Measurements from ENCODE around the gene TAS2R13.
A peak's percentile ranks its signal among the peaks of the same experiment; 100 is the strongest.

The TAS2R13 gene

GRCh38 chr12:10943167-10943566, 33.8 kb upstream of the TAS2R13 start:
- Histone ChIP-seq H4K8ac (ENCODE audit: low read length) (no peak overlapping the region), H3K18ac (ENCODE audit: low read depth in 1 of 2, low read length in 2 of 2) (no peak overlapping the region), H3K27me3 (ENCODE audit: control insufficient read depth in 1 of 2, insufficient read depth in 1 of 2, low read length in 2 of 2) (no peaks in the 10 kb centered on the region), H2BK120ac (ENCODE audit: low read depth, low read length) (no peak overlapping the region), H3K79me1 (replicated peaks; ENCODE audit: low read length, poor library complexity, severe bottlenecking) (peaks cover 3% of the 10 kb centered on the region), H3K9ac (ENCODE audit: low read length) (no peak overlapping the region), H4K91ac (ENCODE audit: low read length) (no peak overlapping the region), H3K36me3 (ENCODE audit: control insufficient read depth in 1 of 2, insufficient read depth in 2 of 2, low read depth in 1 of 2, low read length in 2 of 2) (no peaks in the 10 kb centered on the region), H3K4ac (ENCODE audit: low read depth in 1 of 2, low read length in 2 of 2) (no peak overlapping the region), H2AK5ac (ENCODE audit: low read length, severe bottlenecking) (no peak overlapping the region), H2BK12ac (ENCODE audit: low read length in 2 of 2) (no peak overlapping the region), H3K4me3 (ENCODE audit: insufficient read depth in 1 of 2, low read depth in 1 of 2, low read length in 2 of 2) (no peak overlapping the region), H3K27ac (ENCODE audit: low read length, poor library complexity, severe bottlenecking) (peak overlapping the region; percentile 13), H3K14ac (ENCODE audit: low read length in 2 of 2) (no peak overlapping the region), H2BK15ac (ENCODE audit: low read depth, poor library complexity, severe bottlenecking) (no peak overlapping the region), H3K4me2 (ENCODE audit: low read length, poor library complexity, severe bottlenecking) (no peak overlapping the region), H3K23ac (ENCODE audit: low read length in 2 of 2) (no peak overlapping the region), H3K9me3 (ENCODE audit: control insufficient read depth, low read length) (peaks cover 25% of the 10 kb centered on the region), H3K4me1 (ENCODE audit: control insufficient read depth, insufficient read depth, low read depth, low read length) (peaks cover 6% of the 10 kb centered on the region), H2AFZ (ENCODE audit: low read depth, low read length) (no peak overlapping the region), H2BK5ac (ENCODE audit: low read depth, low read length, poor library complexity, severe bottlenecking) (no peak overlapping the region)
- no peak for DNase-seq
- WGBS, result 98% methylated on average over 2 of the region's 2 CpGs

- Histone ChIP-seq H3K14ac (ENCODE audit: low read length in 2 of 2) (peak overlapping the region in 1 of 2 experiments; percentile 1), H3K27me3 (ENCODE audit: control insufficient read depth in 1 of 2, insufficient read depth in 1 of 2, low read length in 2 of 2) (no peaks in the 10 kb centered on the region), H2BK12ac (ENCODE audit: low read length in 2 of 2) (no peak overlapping the region), H3K4me2 (ENCODE audit: low read length, poor library complexity, severe bottlenecking) (no peak overlapping the region), H2BK15ac (ENCODE audit: low read depth, poor library complexity, severe bottlenecking) (no peak overlapping the region), H2BK120ac (ENCODE audit: low read depth, low read length) (no peak overlapping the region), H3K79me1 (replicated peaks; ENCODE audit: low read length, poor library complexity, severe bottlenecking) (peaks cover 3% of the 10 kb centered on the region), H3K27ac (ENCODE audit: low read length, poor library complexity, severe bottlenecking) (peak overlapping the region; percentile 43), H3K18ac (ENCODE audit: low read depth in 1 of 2, low read length in 2 of 2) (no peak overlapping the region), H2AFZ (ENCODE audit: low read depth, low read length) (no peak overlapping the region), H3K9ac (ENCODE audit: low read length) (no peak overlapping the region), H3K4me3 (ENCODE audit: insufficient read depth in 1 of 2, low read depth in 1 of 2, low read length in 2 of 2) (no peak overlapping the region), H3K9me3 (ENCODE audit: control insufficient read depth, low read length) (peaks cover 14% of the 10 kb centered on the region), H3K4me1 (ENCODE audit: control insufficient read depth, insufficient read depth, low read depth, low read length) (peaks cover 6% of the 10 kb centered on the region), H4K91ac (ENCODE audit: low read length) (no peak overlapping the region), H4K8ac (ENCODE audit: low read length) (no peak overlapping the region), H2AK5ac (ENCODE audit: low read length, severe bottlenecking) (peak overlapping the region; percentile 80), H3K36me3 (ENCODE audit: control insufficient read depth in 1 of 2, insufficient read depth in 2 of 2, low read depth in 1 of 2, low read length in 2 of 2) (no peaks in the 10 kb centered on the region), H3K23ac (ENCODE audit: low read length in 2 of 2) (no peak overlapping the region), H2BK5ac (ENCODE audit: low read depth, low read length, poor library complexity, severe bottlenecking) (no peak overlapping the region), H3K4ac (ENCODE audit: low read depth in 1 of 2, low read length in 2 of 2) (no peak overlapping the region)
- no peak for DNase-seq
- 68% methylated on average over 4 of the region's 4 CpGs for WGBS
These were observed 32.7 kb upstream of the TAS2R13 start for GRCh38 chr12:10941916-10942607.

- Histone ChIP-seq H4K8ac (ENCODE audit: low read length) (no peak overlapping the region), H3K27ac (ENCODE audit: low read length, poor library complexity, severe bottlenecking) (peak overlapping the region; percentile 43), H2AFZ (ENCODE audit: low read depth, low read length) (no peak overlapping the region), H3K18ac (ENCODE audit: low read depth in 1 of 2, low read length in 2 of 2) (no peak overlapping the region), H3K14ac (ENCODE audit: low read length in 2 of 2) (no peak overlapping the region), H3K9ac (ENCODE audit: low read length) (no peak overlapping the region), H2BK5ac (ENCODE audit: low read depth, low read length, poor library complexity, severe bottlenecking) (no peak overlapping the region), H4K91ac (ENCODE audit: low read length) (no peak overlapping the region), H2BK12ac (ENCODE audit: low read length in 2 of 2) (no peak overlapping the region), H3K79me1 (replicated peaks; ENCODE audit: low read length, poor library complexity, severe bottlenecking) (peaks cover 3% of the 10 kb centered on the region), H3K4me3 (ENCODE audit: insufficient read depth in 1 of 2, low read depth in 1 of 2, low read length in 2 of 2) (no peak overlapping the region), H3K4me1 (ENCODE audit: control insufficient read depth, insufficient read depth, low read depth, low read length) (peaks cover 6% of the 10 kb centered on the region), H3K23ac (ENCODE audit: low read length in 2 of 2) (no peak overlapping the region), H3K36me3 (ENCODE audit: control insufficient read depth in 1 of 2, insufficient read depth in 2 of 2, low read depth in 1 of 2, low read length in 2 of 2) (no peaks in the 10 kb centered on the region), H2BK120ac (ENCODE audit: low read depth, low read length) (no peak overlapping the region), H3K9me3 (ENCODE audit: control insufficient read depth, low read length) (peaks cover 7% of the 10 kb centered on the region), H3K27me3 (ENCODE audit: control insufficient read depth in 1 of 2, insufficient read depth in 1 of 2, low read length in 2 of 2) (no peaks in the 10 kb centered on the region), H2BK15ac (ENCODE audit: low read depth, poor library complexity, severe bottlenecking) (no peak overlapping the region), H3K4me2 (ENCODE audit: low read length, poor library complexity, severe bottlenecking) (no peak overlapping the region), H2AK5ac (ENCODE audit: low read length, severe bottlenecking) (peak overlapping the region; percentile 80), H3K4ac (ENCODE audit: low read depth in 1 of 2, low read length in 2 of 2) (no peak overlapping the region)
- DNase-seq, result no peak
These were observed 32.0 kb upstream of the TAS2R13 start for GRCh38 chr12:10941369-10941768.

- no peak overlapping the region for H2BK15ac ChIP-seq (ENCODE audit: low read depth, poor library complexity, severe bottlenecking)
- H3K9me3 ChIP-seq (ENCODE audit: control insufficient read depth, low read length), result peaks cover 5% of the 10 kb centered on the region
- H3K79me1 ChIP-seq (replicated peaks; ENCODE audit: low read length, poor library complexity, severe bottlenecking), result peaks cover 4% of the 10 kb centered on the region
- H3K4me2 ChIP-seq (ENCODE audit: low read length, poor library complexity, severe bottlenecking), result no peak overlapping the region
- H3K36me3 ChIP-seq (ENCODE audit: control insufficient read depth in 1 of 2, insufficient read depth in 2 of 2, low read depth in 1 of 2, low read length in 2 of 2), result no peaks in the 10 kb centered on the region
- no peak overlapping the region for H3K14ac ChIP-seq (ENCODE audit: low read length in 2 of 2)
- no peak overlapping the region for H2AFZ ChIP-seq (ENCODE audit: low read depth, low read length)
- H3K4me3 ChIP-seq (ENCODE audit: insufficient read depth in 1 of 2, low read depth in 1 of 2, low read length in 2 of 2), result no peak overlapping the region
- no peak overlapping the region for H2BK120ac ChIP-seq (ENCODE audit: low read depth, low read length)
- H3K27ac ChIP-seq (ENCODE audit: low read length, poor library complexity, severe bottlenecking), result peak overlapping the region; percentile 33
- no peak overlapping the region for H2AK5ac ChIP-seq (ENCODE audit: low read length, severe bottlenecking)
- H3K4ac ChIP-seq (ENCODE audit: low read depth in 1 of 2, low read length in 2 of 2), result no peak overlapping the region
- H3K9ac ChIP-seq (ENCODE audit: low read length), result no peak overlapping the region
- 80% methylated on average over 1 of the region's 2 CpGs for WGBS
- no peaks in the 10 kb centered on the region for H3K27me3 ChIP-seq (ENCODE audit: control insufficient read depth in 1 of 2, insufficient read depth in 1 of 2, low read length in 2 of 2)
- no peak overlapping the region for H4K91ac ChIP-seq (ENCODE audit: low read length)
- no peak overlapping the region for H4K8ac ChIP-seq (ENCODE audit: low read length)
- H3K4me1 ChIP-seq (ENCODE audit: control insufficient read depth, insufficient read depth, low read depth, low read length), result peaks cover 6% of the 10 kb centered on the region
- no peak overlapping the region for H2BK5ac ChIP-seq (ENCODE audit: low read depth, low read length, poor library complexity, severe bottlenecking)
- DNase-seq, result peak; percentile 33
- no peak overlapping the region for H2BK12ac ChIP-seq (ENCODE audit: low read length in 2 of 2)
- no peak overlapping the region for H3K23ac ChIP-seq (ENCODE audit: low read length in 2 of 2)
- no peak overlapping the region for H3K18ac ChIP-seq (ENCODE audit: low read depth in 1 of 2, low read length in 2 of 2)
These were observed 31.0 kb upstream of the TAS2R13 start for GRCh38 chr12:10940389-10940788.
